Measurements from ENCODE around the gene PLEKHG1. TPM values are rescaled to one million over a fixed set of nuclear protein-coding genes. Genes with fewer than 3 reads are reported as not detected.

PLEKHG1 gene
- total RNA-seq = 10 to 100 TPM in 1 of 2 donors, 1 to 10 TPM in 1; 9.3 to 25.1 TPM
- long read RNA-seq, partial matches to known transcripts = 12 of 16 reads
- long read RNA-seq, other reads (novel, unspliced or antisense) = 1 of 16 reads

DNA sequence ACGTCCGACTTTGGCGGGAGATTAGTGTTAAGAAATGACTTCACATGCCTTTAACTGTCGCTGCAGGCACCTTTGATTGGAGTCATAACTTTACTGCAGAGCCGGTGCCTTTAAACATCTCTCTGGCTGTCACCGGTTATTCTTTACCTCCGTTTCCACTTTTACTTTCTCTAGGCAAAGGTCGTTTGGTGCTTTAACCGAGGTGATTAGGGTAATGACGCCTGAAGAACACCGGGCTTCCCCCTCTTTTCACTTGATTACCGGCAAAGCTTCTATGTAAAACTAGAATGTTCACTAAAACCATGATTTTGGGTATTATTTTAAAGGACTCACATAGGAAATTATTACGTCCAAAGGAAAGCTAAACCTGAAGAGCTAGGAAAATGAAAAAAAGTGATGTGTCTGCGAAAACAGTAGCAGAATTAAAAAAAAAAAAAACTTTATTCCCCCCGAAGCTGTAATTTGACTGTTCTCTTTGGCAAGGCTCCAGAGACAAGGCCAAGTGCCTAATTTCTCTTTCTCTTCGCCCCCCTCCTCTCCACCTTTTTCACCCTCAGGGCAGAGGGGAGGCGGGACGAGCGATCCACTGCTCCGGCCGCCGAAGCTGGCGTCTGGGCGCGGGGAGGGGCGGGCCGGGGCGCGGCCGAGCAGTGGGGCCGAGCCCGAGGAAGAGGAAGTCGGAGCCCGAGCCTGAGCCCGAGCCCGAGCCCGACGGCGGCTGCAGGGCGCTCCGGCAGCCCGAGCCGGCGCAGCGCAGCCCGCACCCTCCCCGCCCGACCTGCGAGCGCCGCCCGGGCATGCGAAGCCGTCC, at the start of gene PLEKHG1:
PLEKHG1 (plus strand) TSS at position 687 of the 811 bp plus-strand sequence. CDS start 133,797 bp downstream, outside the sequence.
- intact Hi-C loops (cut with DNase I) = loop anchor here in 1 of 2 donors (5.0 kb wide), 1 partner anchor 182 kb away; no protein-coding TSS in a partner anchor
- DNase-seq (peak; percentile 86), ATAC-seq (peak; percentile 94 to 97)

DNA sequence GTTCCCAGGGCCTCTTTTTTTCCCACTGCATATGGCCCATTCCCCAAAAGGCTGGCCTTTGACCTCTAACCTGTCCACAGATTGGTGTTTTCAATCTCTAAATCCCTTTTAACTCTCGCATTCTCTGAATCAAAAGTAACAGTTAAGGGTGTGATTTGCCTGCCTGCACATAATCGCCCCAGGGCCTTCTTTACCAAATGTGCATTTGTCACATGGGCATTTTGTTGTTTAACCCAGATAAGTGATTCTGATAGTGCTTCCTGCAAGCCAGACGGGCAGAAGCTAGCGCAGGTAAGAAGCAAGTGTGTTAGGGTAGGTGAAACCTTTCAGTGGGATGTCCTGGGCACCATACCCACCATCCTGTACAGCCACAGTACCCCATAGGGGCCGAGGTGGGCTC, 49.4 kb upstream of the PLEKHG1 start:
- ATAC-seq (no peak), DNase-seq (no peak)
- intact Hi-C loops (cut with DNase I) = no loop called here

DNA sequence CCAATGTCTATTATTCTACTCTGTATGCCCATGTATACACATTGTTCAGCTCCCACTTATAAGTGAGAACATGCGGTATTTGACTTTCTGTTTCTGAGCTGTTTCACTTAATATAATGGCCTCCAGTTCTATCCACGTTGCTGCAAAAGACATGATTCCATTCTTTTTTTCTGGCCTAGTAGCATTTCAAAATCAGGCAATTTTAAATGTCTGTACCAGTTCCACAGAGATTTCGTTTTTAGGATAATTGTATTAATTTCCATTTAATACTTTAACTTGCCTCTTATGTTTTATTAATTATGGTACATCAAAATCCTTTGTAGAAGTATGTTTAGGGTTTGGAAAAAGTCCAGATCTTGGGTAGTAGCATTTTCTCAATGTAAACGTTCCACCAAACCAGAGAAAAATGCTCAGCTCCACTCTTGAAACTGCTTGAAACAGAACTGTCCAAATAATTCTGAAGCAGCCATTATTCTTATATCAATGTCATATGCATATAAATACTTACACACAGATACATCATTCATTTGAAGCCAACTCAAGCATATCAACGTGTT, 42.6 kb upstream of the PLEKHG1 start:
- DNase-seq (no peak), ATAC-seq (no peak)
- intact Hi-C loops (cut with DNase I) = no loop called here

- DNase-seq (no peak), ATAC-seq (no peak)
- intact Hi-C loops (cut with DNase I) = no loop called here
Measured at GRCh38 chr6:150560004-150560883, 39.4 kb upstream of the PLEKHG1 start.

DNA sequence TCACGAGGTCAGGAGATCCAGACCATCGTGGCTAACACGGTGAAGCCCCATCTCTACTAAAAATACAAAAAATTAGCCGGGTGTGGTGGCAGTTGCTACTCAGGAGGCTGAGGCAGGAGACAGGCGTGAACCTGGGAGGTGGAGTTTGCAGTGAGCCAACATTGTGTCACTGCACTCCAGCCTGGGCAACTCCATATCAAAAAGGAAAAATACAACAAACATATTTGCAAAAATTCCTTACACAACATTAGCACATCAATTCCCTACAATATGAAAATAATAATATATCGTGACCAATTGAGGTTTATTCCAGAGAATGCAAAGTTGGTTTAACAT, 38.8 kb upstream of the PLEKHG1 start:
- DNase-seq (no peak), ATAC-seq (no peak)
- intact Hi-C loops (cut with DNase I) = no loop called here

DNA sequence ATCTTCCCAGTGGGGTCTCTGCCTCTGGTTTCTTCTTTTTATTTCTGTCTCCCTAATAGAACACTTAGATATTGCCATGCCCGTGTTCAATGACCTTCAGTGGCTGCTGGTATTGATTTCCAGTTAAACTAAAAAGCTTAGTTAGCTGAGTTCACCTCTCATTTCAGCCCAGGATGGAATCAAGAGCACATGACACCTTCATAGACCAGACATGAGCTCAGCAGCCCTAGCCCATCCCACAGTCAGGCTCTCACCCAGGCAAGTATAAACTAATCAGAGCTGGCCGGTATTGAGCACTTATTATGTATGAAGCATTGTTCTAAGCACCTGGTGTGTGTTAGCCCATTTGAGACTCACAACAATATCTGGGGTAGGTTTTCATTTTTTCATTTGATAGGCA, 33.7 kb upstream of the PLEKHG1 start:
- DNase-seq = no peak
- ATAC-seq = no peak
- intact Hi-C loops (cut with DNase I) = no loop called here

DNA sequence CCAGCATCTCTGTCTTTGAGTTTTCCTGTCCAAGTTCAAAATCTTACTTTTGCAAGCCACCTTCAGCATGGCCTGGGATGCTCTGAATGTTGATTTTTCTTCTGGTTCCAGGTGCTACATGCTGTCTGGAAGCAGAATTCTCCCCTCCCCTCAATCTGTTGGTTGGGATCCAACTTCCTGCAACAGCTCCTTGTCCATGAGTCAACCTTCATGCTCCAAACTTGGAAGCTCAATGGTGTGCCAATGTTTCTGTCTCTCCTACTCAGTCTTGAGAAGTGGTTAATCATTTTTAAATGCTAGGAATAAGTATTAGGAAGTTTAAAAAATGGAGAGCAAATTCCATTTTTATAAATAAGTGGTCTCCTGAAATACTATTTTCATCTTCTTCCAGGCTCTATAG, 33.2 kb upstream of the PLEKHG1 start:
- DNase-seq = no peak
- intact Hi-C loops (cut with DNase I) = no loop called here
- ATAC-seq = no peak

GRCh38 chr6:150567380-150567779, 32.3 kb upstream of the PLEKHG1 start:
- no peak for ATAC-seq
- no peak for DNase-seq
- intact Hi-C loops (cut with DNase I) = no loop called here

GRCh38 chr6:150567823-150568383, 31.8 kb upstream of the PLEKHG1 start:
- ATAC-seq (peak; percentile 59 to 94), DNase-seq (peak; percentile 33)
- intact Hi-C loops (cut with DNase I) = no loop called here

DNA sequence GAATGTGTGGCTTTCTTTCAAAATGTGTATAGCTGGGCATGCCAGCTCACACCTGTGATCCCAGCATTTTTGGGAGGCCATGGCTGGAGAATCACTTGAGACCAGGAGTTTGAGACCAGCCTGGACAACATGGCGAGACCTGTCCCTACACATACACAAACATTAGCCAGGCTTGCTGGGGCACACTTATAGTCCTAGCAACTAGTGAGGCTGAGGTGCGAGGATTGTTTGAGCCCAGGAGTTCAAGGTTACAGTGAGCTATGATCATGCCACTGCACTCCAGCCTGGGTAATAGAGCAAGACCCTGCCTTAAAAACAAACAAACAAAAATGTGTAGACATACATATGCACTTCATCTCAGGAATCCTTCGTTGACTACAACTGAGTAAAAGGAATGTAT, 31.1 kb upstream of the PLEKHG1 start:
- ATAC-seq = no peak
- no peak for DNase-seq
- intact Hi-C loops (cut with DNase I) = no loop called here

DNA sequence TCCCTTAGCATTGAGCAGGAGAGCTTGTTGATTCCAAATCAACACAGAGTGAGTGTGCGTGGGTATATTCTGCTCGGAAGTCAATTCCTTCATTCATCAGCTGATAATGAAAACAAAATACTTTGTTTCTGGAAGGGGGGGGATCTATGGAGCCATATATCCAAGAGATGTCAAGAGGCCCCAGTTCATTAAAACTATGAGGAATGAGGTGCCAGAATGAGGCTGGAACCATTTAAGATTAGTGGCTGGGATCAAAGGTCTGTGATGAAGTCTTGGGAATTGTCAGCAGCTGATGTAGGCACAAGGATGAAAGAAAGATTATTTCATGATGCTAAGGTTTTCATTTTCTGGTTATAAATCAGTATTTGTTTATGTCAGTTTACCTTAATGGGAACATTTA, 30.5 kb upstream of the PLEKHG1 start:
- intact Hi-C loops (cut with DNase I) = no loop called here
- ATAC-seq = no peak
- DNase-seq = no peak

DNA sequence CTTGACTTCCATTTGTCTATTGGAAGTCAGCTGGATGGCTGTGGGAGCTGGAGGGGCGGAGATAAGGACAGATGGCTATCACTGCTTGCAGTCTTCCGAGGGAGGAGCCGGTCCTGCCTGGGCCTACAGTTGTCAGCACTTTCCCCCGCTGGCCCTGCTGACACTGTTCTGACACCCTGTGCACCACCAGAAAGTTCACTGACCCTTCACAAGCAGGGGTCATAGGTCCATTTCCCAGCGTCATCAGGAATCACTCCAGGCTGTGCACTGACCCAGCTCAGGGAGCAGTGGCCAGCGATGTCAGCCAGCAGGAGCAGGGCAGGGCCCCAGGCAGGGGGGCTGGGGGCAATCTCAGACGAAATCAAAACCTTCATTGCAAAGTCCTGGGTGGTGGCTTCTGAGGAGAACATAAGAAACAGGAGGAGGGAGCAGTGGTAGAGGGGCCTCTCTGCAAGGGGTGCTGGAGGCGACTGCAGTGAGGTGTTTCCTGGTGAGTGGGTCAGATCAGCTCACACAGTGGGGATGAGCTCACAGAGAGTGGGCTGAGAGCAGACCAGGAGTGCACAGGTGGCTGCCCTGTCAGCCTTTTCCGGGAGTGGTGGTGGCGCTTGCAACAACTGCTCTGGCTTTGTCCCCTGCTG, 26.5 kb upstream of the PLEKHG1 start:
- no peak for DNase-seq
- intact Hi-C loops (cut with DNase I) = no loop called here
- ATAC-seq = peak in 1 of 2 donors; percentile 23

GRCh38 chr6:150575836-150576235, 23.8 kb upstream of the PLEKHG1 start:
- intact Hi-C loops (cut with DNase I) = no loop called here
- ATAC-seq (no peak), DNase-seq (no peak)

GRCh38 chr6:150576651-150577226, 22.9 kb upstream of the PLEKHG1 start:
- DNase-seq (no peak), ATAC-seq (peak in 1 of 2 donors; percentile 19)
- intact Hi-C loops (cut with DNase I) = no loop called here

DNA sequence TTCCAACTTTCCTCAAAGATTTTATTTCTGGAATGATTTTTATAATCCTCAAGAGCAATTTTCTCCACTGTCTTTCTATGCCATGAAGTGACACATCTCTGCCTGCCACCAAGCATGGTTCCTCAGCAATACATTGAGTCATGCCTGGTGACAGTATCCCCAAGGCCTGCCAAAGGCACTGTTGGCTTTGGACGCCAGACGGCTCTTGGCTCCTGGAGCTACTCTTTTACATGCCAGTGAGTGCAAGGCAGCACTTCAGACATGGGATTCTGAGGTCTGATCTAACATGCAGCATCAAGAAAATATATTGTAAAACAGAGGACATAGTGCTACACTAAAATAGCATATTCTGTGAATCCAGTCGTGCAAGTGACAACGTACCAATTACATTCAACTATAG, 20.1 kb upstream of the PLEKHG1 start:
- intact Hi-C loops (cut with DNase I) = no loop called here
- DNase-seq (no peak), ATAC-seq (peak in 1 of 2 donors; percentile 82)

DNA sequence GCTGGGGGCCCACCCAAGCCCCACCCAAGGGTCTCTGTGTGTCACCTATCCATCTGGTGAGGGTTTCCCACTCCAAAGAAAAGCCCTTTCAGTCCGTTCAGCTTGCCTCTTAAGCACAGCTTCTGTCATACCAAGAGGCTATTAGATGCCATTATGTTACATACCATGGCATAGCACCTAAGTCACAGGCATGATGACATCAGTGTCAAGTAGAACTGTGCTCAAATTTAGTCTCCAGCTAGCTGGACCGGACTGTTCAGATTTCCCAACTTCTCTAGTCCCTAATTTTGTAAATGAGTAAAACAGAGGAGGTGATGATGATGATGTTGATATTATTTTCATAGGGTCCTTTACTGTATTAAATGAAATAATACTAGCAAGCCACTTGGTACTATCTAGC, 19.2 kb upstream of the PLEKHG1 start:
- intact Hi-C loops (cut with DNase I) = no loop called here
- DNase-seq (no peak), ATAC-seq (no peak)

DNA sequence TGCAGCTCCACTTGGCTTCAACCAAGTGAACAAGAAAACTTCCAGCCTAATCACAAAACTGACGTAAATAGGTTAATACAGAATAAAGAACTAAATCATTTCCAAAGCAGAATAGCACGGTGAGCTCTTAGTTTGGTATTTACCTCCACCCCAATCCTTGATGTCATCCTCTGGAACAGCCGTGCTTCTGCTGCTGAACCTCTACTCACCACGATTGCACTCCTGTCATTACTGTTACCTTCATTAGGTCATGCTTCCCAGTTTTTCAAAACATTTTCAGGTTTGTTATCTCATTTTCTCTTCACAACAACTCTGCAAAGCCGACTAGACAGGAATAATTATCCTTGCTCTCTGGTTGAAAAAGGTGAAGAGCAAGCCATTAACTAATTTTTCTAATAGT, 15.6 kb upstream of the PLEKHG1 start:
- ATAC-seq = peak in 1 of 2 donors; percentile 57
- DNase-seq = no peak
- intact Hi-C loops (cut with DNase I) = no loop called here

DNA sequence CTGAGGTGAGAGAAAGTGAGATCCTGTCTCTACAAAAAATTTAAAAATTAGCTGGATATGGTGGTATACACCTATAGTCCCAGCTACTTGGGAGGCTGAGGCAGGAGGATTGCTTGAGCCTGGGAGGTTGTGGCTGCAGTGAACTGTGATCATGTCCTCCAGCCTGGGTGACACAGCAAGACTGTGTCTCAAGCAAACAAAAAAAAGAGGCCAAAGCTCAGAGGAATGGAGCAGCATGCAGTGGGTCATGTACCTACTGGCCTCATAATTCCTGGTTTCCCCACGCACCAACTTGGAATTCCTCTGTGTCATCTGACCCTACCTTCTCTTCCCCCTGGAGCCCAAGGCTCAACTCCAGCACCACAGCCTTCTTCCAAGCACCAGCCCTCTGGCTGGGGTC, 15.1 kb upstream of the PLEKHG1 start:
- ATAC-seq (no peak), DNase-seq (no peak)
- intact Hi-C loops (cut with DNase I) = no loop called here

DNA sequence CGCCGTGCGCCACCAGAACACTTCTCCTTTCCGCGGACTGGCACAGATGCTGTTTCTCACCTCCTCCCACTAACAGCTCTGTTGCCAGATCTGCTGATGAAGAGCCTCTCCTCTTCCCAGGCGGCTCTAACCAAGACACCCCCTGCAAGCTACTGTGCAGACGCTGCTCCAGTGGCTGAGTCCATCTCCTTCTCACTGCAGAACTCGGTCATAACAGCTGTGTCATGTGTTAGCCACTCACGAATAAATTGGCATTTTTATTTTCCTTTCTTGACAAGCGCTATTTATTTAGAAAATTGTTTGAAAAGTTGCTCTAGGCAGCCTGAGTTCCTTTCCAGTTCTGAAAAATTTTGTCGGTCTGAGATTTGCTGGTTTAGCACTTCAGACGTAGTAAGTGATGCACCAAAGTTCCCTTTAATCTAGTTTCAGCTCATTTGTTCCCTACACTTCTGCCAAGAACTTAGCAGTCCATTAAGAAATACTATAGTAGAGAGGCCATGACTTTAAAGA, 12.8 kb upstream of the PLEKHG1 start:
- intact Hi-C loops (cut with DNase I) = no loop called here
- DNase-seq = no peak
- no peak for ATAC-seq
